Activated T-helper 1 cell treated with Interleukin-2 at 50 U/mL for 16 hours (primary cell): ENCODE data around the gene RAD51D.
"Not testable (repeated sequence)": the region's sequence is repeated elsewhere in the genome, so short reads cannot be mapped to it uniquely, and the experiment has no call there.

ENCODE experiments used
- DNase-seq: peaks from one replicate; pipeline ENCODE4 v3.0.0-alpha.2; 2020; ENCODE audit warnings: low read depth

Gene RAD51D

DNA sequence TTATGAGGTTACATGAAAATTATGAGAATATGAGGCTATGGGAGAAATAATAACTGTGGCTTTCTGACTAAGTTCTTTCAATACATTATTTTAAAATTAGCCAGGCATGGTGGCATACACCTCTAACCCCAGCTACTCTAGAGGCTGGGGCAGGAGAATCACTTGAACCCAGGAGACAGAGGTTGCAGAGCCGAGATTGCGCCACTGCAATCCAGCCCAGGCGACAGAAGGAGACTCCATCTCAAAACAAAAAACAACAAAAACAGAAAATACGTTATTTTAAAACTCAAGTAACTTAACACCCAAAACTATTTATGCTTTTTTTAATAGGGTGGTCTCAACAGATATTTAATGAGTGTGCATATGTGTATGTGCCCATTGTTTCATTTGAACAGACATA lies 53.8 kb downstream of the RAD51D start:
- DNase-seq = no peak

DNA sequence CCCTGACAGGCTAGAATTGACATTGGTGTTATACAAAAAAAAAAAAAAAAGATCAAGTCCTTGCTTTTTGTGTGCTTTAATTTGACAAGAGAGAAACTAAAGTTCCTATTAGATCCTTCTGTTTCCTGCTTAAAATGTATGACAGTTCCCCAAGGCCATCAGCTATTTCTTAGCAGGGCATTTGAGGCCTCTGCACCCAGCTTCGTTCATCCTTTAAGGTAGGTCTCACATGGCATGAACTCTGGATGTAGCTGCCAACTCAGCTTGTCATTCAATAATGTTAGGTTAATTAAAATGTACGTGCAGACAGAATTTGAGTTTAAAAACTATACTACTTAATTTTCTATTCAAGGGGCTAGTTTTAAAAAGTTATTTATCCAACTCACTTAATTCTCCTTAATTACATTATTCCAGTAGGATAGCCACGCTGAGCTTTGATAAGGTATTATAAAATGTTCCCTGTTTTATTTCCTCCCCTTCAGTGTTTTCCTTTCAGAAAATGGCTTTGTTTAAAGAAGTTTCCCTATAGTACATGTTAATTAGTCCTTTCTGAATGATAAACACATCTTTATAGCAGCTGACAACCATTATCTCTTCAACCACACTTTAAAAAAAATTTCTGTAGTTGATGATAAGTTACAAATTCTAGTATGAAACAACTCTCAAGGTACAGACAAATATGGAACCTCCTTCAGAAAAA lies 55.0 kb downstream of the RAD51D start:
- no peak for DNase-seq

DNA sequence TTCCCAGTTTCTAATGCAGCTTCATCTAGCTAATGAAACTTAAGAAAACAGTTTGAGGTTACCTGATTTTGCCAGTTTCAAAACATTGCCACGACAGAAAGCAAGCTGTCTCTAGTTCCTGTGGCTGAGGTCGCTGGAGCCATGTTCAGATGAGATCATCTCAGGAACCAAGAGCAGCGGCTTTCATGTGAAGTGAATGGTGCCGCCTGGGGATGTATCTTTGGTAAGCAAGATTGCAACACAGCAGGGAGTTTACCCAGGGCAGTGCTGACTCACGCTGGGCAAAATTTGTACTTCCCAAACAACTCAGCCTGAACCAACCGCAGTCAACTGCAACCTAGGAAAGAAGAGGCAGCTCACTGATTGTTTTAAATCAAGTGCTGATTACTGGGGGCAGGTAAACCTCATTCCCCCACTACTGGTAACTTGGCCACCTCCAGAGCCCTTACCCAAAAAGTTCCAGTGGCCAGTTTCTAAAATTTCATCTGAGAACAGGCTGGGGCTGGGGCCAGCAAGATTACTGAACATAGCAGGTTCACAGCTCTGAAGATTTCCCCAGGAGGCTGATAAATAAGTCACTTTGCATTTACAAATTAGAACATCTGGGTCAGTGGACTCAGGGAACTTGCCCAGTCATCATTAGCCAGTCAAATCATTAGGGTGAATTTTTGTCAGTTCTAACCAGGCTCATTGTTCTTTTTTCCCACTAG lies 56.0 kb downstream of the RAD51D start, which contains the start of gene RFFL:
RFFL (minus strand) TSS at position 194 of the 710 bp plus-strand sequence. CDS start 37,154 bp downstream, outside the sequence.
- peak; percentile 75 for DNase-seq

DNA sequence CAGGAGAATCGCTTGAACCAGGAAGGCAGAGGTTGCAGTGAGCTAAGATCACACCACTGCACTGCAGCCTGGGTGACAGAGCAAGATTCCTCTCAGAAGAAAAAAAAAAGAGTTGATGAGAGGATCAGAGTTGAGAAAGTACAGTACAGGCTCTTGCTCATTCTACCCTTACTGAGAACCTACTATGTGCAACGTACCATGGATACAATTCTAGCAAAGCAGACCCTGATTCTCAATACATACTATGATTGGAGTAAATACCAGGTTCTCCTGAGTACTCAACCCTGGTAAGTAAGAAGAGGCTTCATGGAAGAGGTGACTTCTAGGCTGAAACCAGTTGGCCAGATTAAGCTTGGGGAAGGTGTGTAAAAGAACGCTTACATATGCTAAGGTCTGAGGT lies 57.4 kb downstream of the RAD51D start:
- DNase-seq = no peak

DNA sequence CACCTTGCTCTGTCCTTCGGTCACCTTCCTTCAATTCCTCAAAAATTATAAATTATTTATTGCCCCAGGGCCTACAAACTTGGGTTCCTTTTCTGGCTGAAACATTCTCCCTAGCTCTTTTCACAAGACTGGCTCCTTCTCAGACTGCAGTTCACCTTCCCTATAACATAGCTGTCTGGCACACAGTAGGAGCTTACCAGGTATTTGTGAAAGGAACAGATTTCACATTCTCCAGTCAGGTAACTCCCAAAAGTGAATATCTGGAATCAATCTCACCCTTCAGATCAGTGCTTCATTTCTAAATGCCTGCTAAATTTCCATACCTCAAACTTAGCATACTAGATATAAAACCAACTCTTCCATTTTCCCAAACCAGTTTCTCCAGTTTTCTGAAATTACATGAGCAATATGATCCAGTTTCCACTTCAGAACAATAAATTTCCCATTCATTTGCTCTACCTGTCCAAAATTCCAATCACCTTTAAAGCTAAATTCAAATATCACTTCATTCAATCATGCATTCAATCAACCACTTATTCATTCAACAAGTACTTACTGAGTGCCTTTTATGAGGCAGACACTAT lies 62.2 kb downstream of the RAD51D start:
- DNase-seq = no peak

DNA sequence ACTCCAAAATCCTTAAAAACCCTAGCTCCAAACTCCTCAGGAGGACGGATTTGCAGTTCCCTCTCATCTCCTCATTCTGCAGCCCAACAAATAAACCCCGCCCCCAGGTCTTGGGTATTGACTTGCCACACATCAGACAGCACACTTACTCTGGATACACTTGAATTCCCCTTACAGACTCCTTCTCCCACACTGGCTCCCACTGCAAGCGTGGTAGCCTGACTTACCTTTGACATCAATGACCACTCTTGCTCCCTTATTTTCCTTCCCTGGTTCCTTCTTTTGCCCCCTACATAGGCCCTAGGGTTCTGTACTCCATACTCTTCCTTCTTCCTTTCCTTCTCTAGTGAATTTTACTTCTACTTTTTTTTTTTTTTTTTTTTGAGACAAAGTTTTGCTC lies 63.6 kb downstream of the RAD51D start:
- no peak for DNase-seq

DNA sequence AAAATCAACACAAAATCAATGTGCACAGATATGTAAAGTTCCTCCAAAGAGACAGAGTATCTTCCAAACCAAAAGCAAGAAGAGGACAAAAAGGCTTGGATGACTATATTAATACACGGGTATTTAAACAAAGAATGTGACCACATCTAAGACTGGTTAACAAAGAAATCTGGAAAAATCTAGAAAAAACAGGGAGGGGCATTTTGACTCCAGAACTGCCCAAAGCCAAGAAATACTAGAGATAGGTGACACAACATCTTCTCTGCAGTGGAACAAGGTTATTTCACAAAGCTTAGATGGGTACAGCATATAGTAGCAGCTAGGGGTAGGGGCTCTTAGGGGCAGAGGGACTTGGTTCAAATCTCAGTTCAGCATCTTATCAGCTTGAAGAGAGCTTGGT lies 66.5 kb downstream of the RAD51D start:
- DNase-seq = no peak

DNA sequence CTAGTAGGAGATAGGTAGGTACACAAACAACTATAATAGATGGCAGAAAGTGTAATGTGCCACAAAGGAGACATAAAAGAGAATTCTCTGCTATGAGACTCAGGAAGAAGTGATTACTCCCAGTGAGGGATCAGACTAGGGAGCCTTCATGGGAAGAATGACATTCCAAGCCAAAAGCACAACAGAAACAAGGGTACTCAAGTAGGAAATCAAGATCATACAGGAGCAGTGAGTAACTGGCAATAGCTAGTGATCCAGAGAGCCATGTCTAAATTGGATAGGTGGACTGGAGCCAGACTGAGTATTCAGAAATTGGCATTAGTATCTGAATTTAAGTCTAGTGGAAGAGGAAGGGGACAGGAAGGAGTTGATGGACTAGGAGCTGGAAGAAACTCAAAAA lies 66.9 kb downstream of the RAD51D start:
- DNase-seq = no peak

DNA sequence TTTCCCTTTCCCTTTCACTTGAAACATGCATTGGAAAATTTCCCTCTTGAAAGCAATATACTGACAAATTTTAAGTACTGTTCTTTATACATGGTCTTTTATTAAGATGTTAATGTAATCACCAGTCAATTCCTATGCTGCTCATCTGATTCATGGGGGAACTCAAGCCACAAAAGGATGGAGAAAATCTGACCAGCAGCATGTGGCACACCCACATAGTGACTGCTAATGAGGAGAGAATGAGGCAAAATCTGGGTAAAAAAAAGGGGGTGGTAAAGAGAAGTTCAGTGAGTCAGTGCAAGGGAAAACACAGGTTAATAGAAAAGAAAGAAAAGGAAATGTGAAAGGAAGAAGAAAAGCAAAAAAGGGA lies 67.4 kb downstream of the RAD51D start:
- DNase-seq = no peak

DNA sequence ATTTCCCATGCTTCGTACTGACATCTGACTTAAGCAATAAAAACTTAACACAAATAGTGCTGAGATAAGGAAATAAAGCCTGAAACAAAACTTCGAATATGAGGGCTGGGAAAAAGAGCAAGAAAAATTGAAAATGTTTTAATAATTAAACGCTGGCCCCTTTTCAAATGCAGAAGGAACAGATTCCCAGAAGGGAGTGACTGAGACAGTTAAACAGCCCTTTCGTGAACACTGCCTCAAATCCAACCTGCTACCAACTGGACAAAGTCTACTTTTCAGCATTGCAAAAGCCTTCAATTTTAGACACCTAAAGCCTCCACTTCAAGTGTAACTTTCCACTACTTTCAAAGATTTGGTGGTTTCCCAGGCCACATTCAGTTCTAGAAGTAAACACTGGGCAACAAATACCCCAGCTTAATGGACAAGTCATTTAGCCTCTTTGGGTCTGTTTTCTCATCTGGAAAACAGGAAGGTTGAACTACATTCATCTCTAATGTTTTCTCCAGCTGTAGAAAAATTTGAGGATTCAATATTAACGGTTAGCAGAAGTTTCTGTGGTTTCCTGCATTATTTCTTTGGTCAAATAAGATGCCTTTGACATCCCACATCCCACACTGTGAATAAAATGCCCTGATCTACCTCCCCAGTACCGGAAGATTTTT lies 68.0 kb downstream of the RAD51D start:
- DNase-seq = no peak

DNA sequence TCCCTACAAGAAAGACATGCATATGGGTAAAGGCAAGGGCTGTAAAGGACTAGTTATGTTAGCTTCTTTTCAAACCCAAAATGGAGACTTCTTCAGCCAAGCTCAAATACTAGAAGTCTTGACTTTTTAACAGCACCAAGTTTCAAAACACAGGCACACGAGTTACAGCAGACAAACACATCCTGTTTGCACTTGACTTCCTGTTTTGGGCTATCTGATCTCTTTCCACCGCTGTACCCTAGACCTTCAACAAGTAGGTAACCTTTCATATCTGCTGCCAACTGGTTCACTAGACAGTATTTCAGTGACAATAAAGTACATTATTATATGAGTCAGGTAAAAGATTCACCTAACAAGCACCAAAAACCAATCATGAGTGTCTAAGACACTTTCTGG lies 68.5 kb downstream of the RAD51D start:
- DNase-seq = peak; percentile 18

DNA sequence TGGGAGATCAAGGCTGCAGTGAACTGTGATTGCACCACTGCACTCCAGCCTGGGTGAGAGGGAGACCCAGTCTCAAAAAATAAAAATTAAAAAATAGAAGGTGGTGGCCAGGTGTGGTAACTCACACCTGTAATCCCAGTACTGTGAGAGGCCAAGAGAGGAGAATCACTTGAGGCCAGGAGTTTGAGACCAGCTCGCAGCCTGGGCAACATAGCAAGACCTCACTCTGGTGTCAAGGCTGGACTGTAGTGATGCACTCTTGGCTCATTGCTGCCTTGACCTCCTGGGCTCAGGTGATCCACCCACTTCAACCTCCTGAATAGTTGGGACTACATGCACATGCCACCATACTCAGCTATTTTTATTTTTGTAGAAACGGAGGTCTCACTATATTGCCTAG lies 69.5 kb downstream of the RAD51D start:
- no peak for DNase-seq

DNA sequence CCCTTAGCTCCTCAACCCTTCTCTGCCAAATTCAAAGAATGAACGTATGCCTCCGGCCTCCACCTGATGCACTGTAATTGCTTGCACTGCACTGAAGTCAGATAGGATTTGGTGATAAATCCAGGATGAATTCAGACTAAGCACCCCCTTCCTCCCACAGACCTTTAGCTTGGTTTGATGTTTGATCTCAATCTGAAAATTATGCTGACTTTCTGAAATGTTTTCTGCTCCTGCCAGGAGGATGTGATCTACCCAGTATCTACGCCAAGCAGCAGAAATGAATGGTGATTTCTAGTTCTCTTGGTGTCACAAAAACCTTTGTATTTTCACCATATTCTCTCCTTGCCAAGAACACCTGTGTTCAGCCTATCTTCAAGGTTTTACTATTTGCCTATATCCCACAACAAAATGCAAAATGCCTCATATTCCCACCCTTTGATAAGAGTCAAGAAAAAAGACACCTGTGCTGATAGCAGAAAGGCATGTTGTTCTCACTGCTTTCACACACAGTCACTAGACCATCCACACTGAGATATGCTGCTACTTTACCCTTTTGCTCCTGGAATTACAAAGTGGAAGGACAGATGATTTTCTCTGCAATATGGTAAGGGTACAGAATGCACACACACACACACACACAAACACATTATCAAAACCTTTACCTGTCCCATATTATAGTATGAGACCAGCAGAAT lies 70.8 kb downstream of the RAD51D start:
- DNase-seq = no peak

DNA sequence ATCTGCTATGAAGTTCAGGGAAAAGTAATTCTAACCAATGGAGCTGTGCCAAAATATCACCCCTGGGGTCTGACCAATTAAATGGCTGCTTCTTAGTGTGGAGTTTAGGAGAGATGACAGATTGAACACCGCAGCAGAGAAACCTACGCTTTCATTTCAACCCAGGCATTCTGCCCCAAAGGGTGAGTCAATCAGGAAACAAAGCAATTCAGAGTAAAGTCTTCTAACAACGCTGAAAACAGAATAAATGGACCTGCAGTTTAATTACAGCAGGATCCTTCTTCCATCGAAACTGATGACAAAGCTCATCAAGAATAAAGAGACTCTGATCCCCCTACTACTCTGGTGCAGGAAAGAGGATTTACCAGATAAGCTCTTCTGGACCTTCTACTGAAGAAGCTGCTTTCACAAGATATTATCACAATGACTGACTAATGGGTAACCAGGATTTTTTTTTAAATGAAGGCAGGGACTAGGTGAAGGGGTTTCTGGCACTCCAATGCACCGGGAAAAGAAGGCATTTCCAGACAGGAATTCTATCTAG lies 72.8 kb downstream of the RAD51D start:
- peak; percentile 42 for DNase-seq

DNA sequence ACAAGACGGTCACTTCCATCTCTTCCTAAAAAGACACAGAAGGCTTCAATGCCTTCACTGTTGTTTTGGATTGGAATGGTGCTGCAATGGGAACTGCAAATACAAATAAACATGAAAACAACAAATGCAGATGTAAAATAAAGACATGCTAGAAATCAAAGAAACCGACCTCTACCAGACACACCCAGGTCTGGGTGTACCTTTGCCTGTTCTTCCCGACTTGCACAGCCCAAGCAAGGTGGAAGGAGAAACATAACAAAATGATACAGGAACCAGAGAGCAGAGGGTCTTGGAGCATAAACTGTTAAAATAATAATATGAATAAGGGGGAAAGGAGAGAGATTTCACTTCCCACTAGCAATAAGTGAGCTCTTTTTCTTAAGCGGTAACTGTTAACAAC lies 73.4 kb downstream of the RAD51D start:
- DNase-seq = no peak

DNA sequence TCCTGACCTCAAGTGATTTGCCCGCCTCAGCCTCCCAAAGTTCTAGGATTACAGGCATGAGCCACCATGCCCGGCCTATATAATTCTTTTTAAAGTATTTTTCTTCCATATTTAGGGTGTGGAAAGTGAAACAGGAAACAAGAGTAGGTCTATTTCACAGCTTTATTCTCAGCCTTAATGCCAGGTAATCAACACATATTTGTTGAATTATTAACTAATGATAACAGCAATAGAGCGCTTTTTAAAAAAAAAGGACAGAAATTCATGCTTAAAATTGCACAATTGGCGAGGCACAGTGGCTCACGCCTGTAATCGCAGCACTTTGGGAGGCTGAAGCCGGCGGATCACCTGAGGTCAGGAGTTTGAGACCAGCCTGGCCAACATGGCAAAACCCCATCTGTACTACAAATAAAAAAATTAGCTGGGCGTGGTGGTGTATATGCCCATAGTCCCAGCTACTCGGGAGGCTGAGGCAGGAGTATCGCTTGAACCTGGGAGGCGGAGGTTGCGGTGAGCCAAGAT lies 74.1 kb downstream of the RAD51D start:
- not testable (repeated sequence) for DNase-seq

DNA sequence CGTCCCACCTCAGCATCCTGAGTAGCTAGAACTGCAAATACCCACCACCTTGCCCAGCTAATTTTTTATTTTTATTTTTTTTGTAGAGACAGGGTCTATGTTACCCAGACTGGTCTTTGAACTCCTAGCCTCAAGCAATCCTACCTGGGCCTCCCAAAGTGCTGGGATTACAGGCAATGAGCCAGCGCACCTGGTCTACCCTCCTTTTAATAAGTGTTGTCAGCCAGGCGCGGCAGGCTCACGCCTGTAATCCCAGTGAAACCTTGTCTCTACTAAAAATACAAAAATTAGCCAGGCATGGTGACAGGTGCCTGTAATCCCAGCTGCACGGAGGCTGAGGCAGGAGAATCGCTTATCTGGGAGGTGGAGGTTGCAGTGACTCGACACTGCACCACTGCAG lies 75.5 kb downstream of the RAD51D start:
- DNase-seq = no peak
